Ovary (tissue), 9 donors: ENCODE measurements around the gene CD70. TPM values are rescaled to one million over a fixed set of nuclear protein-coding genes. Genes with fewer than 3 reads are reported as not detected.
"Not testable (repeated sequence)": the region's sequence is repeated elsewhere in the genome, so short reads cannot be mapped to it uniquely, and the experiment has no call there.

Experiments used
- DNase-seq, 5 donors: peaks; one replicate each; pipeline ENCODE4 v3.0.0-alpha.2; 2019 to 2020
- H3K27ac ChIP-seq, 2 donors: fragments of 200-600 bp; one replicate each; pipeline versions ENCODE4 v1.5.1 to v1.8.0; 2019 to 2022
- H3K27me3 ChIP-seq: fragments of 200-600 bp; one replicate; pipeline ENCODE4 v1.8.0; 2022
- H3K36me3 ChIP-seq: fragments of 200-600 bp; sonication (generic); one replicate; pipeline ENCODE4 v1.5.1; 2019
- H3K4me1 ChIP-seq: one replicate; pipeline ENCODE4 v1.8.1; 2013; ENCODE audit warnings: mild to moderate bottlenecking, moderate library complexity; ENCODE audit not compliant: insufficient read depth
- H3K4me3 ChIP-seq: fragments of 200-600 bp; sonication (generic); one replicate; pipeline ENCODE4 v1.5.1; 2017
- H3K9me3 ChIP-seq, 2 donors: fragments of 200-600 bp in 1 of 2; sonication (generic) in 1 of 2; one replicate each; pipeline versions ENCODE4 v1.5.1 to v1.8.1; 2013 to 2019; ENCODE audit warnings: mild to moderate bottlenecking in 1 of 2, moderate library complexity in 1 of 2
- EP300 ChIP-seq: sonication (generic); formaldehyde crosslinking; IDR thresholded peaks from one replicate; pipeline ENCODE4 v1.6.1; 2017; ENCODE audit warnings: antibody characterized with exemption
- POLR2A ChIP-seq: fragments of 450-650 bp; IDR thresholded peaks from one replicate; pipeline ENCODE4 v1.6.1; 2017; ENCODE audit warnings: antibody characterized with exemption, mild to moderate bottlenecking, moderate library complexity
- WGBS, 3 donors: extraction: QIAGEN DNeasy Blood & Tissue Kit in 1 of 3; methylation state at CpG; one replicate each; pipeline versions ENCODE4 v1.1.5 to v1.1.7; 2013 to 2017; 5-methylcytosine and 5-hydroxymethylcytosine counted together
- intact Hi-C, 4 donors: fragments of 100-400 bp; cut with DNase I; formaldehyde crosslinking; loops; one replicate each; pipeline versions ENCODE4 v1.11.0 to v1.15.1; 2022 to 2023
- polyA plus RNA-seq, 2 donors: library from polyadenylated mRNA; stranded (reverse); fragments of 200-250 nt in 1 of 2; fragments of 350-450 nt in 1 of 2; fragmentation: Illumina TruSeq in 1 of 2; extraction: RNeasy Lipid Tissue Mini Kit (QIAGEN cat#74804) in 1 of 2; gene quantifications; one replicate each; pipeline ENCODE4 v1.2.3, GENCODE V29; 2013 to 2014
- total RNA-seq, 7 donors: library from RNA; depleted of rRNA in 2 of 7; stranded (reverse); fragments of >200 nt in 2 of 7; fragmentation: NEBNext Ultra II Directional in 3 of 7; extraction: Animal tissue kit (Norgen Biotek cat#: 25700) in 3 of 7; gene quantifications; one replicate each; pipeline versions ENCODE4 v1.1.0 to v1.2.4, GENCODE V29; 2016 to 2023
- TF ChIP-seq, protein P1 (sequence below), 3 donors: fragments of 450-650 bp in 2 of 3; fragments of 200-600 bp in 1 of 3; IDR thresholded peaks; one replicate each; pipeline versions ENCODE4 v1.5.1 to v1.8.0; 2016 to 2022; ENCODE audit warnings: antibody characterized with exemption in 3 of 3, mild to moderate bottlenecking in 1 of 3
- donor health status: DM: no; HTN: no; CAD: no; lungs with moderate emphysema.
- donor health status: DM: no; HTN: no; CAD: no.
- donor health status: Bipolar disorder and iron deficiency.
- donor health status: DM: yes; HTN: yes; CAD: no.
- donor health status: DM: no; HTN: no; CAD: no.
- donor health status: DM: yes; HTN: yes; CAD: no.

Gene CD70
- total and polyA plus RNA-seq, 9 donors: 0.31 TPM; not detected in 8

DNA sequence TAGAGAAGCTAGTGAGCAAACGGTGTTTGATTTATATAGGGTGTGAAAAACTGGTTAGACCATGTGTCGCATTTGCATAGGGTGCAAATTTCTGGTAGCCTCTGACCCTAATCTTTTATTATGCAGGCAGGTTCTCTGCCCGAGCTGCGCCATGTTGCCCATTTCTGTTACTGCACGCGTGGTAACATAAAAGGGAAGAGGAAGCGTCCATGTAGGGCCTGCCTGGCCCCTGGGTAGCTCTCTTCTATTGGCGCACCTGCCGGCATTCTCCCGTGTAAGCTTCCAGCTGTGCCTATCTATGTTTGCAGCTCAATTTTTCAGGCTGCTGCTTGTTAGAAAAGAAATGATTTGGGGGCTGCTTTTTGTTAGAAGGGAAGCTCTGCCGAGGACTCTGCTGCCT is 14.0 kb upstream of the CD70 start:
- Histone ChIP-seq H3K27ac (no peak overlapping the region), H3K4me1 (no peaks in the 10 kb centered on the region), H3K4me3 (no peak overlapping the region), H3K9me3 (no peaks in the 10 kb centered on the region), H3K27me3 (no peaks in the 10 kb centered on the region), H3K36me3 (no peaks in the 10 kb centered on the region)
- no peak for DNase-seq
- WGBS, 3 donors: 63 to 78% (median 64%) methylated on average over 11 of the region's 11 CpGs
- intact Hi-C loops: no loop called here
- TF ChIP-seq POLR2A (no peak), EP300 (no peak)
- TF ChIP-seq, protein P1, sequence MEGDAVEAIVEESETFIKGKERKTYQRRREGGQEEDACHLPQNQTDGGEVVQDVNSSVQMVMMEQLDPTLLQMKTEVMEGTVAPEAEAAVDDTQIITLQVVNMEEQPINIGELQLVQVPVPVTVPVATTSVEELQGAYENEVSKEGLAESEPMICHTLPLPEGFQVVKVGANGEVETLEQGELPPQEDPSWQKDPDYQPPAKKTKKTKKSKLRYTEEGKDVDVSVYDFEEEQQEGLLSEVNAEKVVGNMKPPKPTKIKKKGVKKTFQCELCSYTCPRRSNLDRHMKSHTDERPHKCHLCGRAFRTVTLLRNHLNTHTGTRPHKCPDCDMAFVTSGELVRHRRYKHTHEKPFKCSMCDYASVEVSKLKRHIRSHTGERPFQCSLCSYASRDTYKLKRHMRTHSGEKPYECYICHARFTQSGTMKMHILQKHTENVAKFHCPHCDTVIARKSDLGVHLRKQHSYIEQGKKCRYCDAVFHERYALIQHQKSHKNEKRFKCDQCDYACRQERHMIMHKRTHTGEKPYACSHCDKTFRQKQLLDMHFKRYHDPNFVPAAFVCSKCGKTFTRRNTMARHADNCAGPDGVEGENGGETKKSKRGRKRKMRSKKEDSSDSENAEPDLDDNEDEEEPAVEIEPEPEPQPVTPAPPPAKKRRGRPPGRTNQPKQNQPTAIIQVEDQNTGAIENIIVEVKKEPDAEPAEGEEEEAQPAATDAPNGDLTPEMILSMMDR (IDR thresholded peaks at IDR 0.05): no peak

DNA sequence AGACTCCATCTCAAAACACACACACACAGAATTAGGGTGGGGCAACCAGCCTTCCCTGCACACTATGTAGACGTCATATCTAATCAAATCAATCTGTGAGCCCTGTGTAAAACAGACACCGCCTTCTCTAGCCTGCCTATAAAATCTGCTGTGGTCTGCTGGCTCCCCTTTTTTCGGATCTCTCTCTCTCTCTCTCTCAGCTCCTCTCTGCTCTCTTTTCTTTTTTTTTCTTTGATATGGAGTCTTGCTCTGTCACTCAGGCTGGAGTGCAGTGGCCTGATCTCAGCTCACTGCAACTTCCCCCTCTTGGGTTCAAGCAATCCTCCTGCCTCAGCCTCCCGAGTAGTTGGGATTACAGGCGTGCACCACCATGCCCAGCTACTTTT is 11.8 kb upstream of the CD70 start:
- intact Hi-C loops: no loop called here
- 72 to 80% (median 77%) methylated on average over 5 of the region's 5 CpGs for WGBS, 3 donors
- Histone ChIP-seq H3K27me3 (no peaks in the 10 kb centered on the region), H3K9me3 (no peaks in the 10 kb centered on the region), H3K4me3 (no peak overlapping the region), H3K36me3 (no peaks in the 10 kb centered on the region), H3K4me1 (no peaks in the 10 kb centered on the region), H3K27ac (no peak overlapping the region)
- TF ChIP-seq, protein P1 (IDR thresholded peaks at IDR 0.05): no peak
- TF ChIP-seq EP300: no peak
- TF ChIP-seq POLR2A: no peak
- no peak for DNase-seq

DNA sequence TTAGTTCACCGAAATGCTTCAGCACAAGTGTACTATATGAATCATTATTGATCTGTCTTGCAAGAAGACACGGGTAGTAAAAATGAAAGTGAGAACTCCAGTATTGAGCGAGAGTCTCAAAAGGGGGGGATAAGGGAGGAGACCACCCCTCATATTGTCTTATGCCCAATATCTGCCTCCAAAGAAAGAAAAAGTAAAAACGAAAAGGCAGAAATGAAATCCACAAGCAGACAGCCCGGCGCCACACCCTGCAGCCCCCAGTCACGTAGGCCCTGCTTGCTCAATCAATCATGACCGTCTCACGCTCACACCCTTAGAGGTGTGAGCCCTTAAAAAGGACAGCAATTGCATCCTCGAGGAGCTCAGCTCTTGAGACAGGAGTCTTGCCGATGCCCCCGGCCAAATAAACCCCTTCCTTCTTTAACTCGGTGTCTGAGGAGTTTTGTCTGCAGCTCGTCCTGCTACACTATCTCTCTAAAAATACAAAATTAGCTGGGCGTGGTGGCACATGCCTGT is 10.6 kb upstream of the CD70 start:
- intact Hi-C loops, DNase-seq, H3K27ac ChIP-seq, H3K4me1 ChIP-seq, H3K9me3 ChIP-seq, H3K4me3 ChIP-seq, H3K36me3 ChIP-seq, H3K27me3 ChIP-seq: not testable (repeated sequence)
- 65 to 68% (median 65%) methylated on average over 15 of the region's 15 CpGs for WGBS, 3 donors

DNA sequence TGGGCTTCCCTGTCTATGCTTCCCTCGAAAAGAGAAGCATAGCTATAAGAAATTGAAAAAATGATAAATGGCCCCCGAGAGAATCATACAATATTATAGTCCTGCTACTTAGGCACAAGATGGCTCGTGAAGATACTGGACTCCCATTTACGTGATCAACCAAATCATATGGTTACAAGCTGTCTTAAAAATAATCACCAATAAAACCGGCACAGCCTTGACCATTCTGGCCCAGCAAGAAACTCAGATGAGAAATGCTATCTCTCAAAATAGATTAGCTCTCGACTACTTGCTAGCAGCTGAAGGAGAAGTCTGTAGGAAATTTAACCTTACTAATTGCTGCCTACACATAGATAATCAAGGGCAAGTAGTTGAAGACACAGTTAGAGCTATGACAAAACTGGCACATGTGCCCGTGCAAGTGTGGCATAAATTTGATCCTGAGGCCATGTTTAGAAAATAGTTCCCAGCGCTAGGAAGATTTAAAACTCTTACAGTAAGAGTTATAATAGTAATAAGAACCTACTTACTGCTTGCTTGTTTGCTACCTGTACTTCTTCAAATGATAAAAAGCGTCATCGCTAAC is 10.1 kb upstream of the CD70 start:
- H3K9me3 ChIP-seq, H3K36me3 ChIP-seq, H3K27ac ChIP-seq, intact Hi-C loops, H3K4me3 ChIP-seq, H3K27me3 ChIP-seq, DNase-seq, H3K4me1 ChIP-seq: not testable (repeated sequence)
- WGBS, 3 donors: 75 to 80% (median 77%) methylated on average over 10 of the region's 10 CpGs

DNA sequence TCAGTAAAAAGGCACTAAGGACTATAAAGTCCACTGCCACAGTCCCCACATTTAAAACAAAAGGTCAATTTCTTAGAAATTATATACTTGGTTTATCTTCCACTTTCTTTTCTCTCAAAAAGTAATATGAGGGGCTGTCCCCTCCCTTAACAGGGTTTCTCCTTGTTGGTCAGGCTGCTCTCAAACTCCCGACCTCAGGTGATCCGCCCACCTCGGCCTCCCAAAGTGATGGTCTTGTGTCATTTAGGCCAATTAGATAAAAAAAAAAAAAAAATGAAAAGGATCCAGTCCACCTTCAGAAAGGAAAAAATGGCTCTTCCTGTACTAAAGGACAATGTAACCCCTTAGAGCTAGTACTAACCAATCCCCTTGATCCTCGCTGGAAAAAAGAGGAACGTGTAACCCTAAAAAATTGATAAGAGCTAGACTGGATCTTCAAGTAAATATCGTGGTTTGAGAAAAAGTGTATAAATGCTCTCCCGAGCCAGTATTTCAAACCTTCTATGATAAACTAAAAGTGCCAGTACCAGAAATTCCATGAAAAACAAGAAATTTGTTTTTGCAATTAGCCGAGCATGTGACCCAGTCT is 9.0 kb upstream of the CD70 start:
- Histone ChIP-seq H3K9me3 (no peaks in the 10 kb centered on the region), H3K4me1 (no peaks in the 10 kb centered on the region), H3K27me3 (no peaks in the 10 kb centered on the region), H3K27ac (no peak overlapping the region), H3K36me3 (no peaks in the 10 kb centered on the region), H3K4me3 (no peak overlapping the region)
- intact Hi-C loops: no loop called here
- WGBS, 3 donors: 55 to 72% (median 61%) methylated on average over 8 of the region's 8 CpGs
- no peak for DNase-seq
- TF ChIP-seq, protein P1 (IDR thresholded peaks at IDR 0.05): no peak
- no peak for TF ChIP-seq POLR2A
- no peak for TF ChIP-seq EP300

DNA sequence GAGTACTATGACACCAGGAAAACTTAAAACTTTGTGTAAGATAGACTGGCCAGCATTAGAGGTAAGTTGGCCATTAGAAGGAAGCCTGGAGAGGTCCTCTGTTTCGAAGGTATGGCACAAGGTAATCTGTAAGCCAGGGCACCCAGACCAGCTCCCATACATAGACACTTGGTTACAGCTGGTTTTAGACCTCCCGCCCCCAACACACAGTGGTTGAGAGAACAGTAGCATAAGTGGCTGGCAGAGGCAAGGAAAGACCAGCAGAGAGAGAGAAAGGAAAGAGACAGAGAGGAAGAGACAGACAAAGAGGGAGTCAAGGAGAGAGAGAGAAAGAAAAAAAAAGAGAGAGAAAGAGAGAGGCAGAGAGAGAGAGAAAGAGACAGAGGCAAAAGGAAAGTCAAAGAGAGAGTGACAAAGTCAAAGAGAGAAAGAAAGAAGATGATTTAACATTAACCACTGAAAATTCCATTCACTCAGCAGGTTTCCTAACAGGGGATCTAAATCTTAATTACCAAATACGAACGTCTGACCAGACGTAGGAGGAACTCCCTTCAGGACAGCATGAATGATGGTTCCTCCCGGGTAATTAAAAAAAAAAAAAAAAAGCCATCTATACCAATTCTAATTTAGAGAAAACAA is 7.4 kb upstream of the CD70 start:
- H3K27me3 ChIP-seq, H3K4me1 ChIP-seq, H3K27ac ChIP-seq, H3K36me3 ChIP-seq, H3K9me3 ChIP-seq, H3K4me3 ChIP-seq, DNase-seq, intact Hi-C loops: not testable (repeated sequence)
- WGBS, 3 donors: 21 to 26% (median 23%) methylated on average over 6 of the region's 6 CpGs

DNA sequence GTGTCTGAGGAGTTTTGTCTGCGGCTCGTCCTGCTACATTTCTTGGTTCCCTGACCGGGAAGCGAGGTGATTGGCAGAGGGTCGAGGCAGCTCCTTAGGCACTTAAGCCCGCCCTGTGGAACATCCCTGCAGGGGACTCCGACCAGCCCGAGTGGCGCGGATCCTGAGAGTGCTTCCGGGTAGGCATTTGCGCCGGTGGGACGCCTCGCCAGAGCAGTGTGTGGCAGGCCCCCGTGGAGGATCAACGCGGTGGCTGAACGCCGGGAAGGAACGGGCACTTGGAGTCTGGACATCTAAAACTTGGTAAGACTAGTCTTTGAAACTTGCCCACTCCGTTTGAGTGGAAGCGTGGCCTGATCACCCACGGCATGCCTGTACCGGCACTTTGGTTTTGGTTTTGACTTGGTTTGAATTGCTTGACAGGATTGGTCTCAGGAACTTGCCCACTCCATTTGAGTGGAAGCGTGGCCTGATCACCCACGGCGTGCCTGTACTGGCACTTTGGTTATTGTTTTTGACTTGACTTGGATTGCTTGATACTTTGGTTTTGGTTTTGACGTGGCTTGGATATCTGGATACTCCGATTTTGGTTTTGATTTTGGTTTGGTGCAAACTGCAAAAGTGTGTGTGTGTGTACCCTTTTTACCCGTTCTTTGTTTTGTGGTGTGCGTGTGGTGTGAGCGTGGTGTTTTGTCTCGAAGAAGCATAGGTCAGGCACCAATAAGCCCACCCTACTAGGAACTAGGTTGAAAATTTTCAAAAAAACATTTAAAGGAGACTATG is 6.7 kb upstream of the CD70 start:
- H3K4me3 ChIP-seq, DNase-seq, H3K4me1 ChIP-seq, intact Hi-C loops, H3K27ac ChIP-seq, H3K36me3 ChIP-seq, H3K9me3 ChIP-seq, H3K27me3 ChIP-seq: not testable (repeated sequence)
- WGBS, 3 donors: 90 to 95% (median 93%) methylated on average over 34 of the region's 34 CpGs
